Liver (tissue), 3 donors: ENCODE measurements around the gene FRRS1.
"Not testable (repeated sequence)": the region's sequence is repeated elsewhere in the genome, so short reads cannot be mapped to it uniquely, and the experiment has no call there.

Experiments
- GABPA ChIP-seq, 2 donors: IDR thresholded peaks in 1 of 2; conservative IDR thresholded peaks in 1 of 2; 2 replicates each; pipeline ENCODE4 v1.6.1; 2016; ENCODE audit warnings: antibody characterized with exemption in 2 of 2, mild to moderate bottlenecking in 1 of 2, moderate library complexity in 1 of 2
- JUND ChIP-seq, 2 donors: IDR thresholded peaks; 2 replicates each; pipeline ENCODE4 v1.6.1; 2016; ENCODE audit warnings: antibody characterized with exemption in 2 of 2
- REST ChIP-seq: IDR thresholded peaks from 2 replicates; pipeline ENCODE4 v1.6.1; 2016; ENCODE audit warnings: antibody characterized with exemption, mild to moderate bottlenecking
- TF ChIP-seq, protein P1 (sequence below): fragments of 150-350 bp; IDR thresholded peaks from 2 replicates; pipeline ENCODE4 v1.5.1; 2017; ENCODE audit warnings: improper control_type of control experiment, low read depth, low read length; ENCODE audit not compliant: missing input control
- donor health status: healthy.
- donor health status: healthy.

GRCh38 chr1:99758686-99759517 is 7.5 kb downstream of the FRRS1 start:
- TF ChIP-seq, protein P1, sequence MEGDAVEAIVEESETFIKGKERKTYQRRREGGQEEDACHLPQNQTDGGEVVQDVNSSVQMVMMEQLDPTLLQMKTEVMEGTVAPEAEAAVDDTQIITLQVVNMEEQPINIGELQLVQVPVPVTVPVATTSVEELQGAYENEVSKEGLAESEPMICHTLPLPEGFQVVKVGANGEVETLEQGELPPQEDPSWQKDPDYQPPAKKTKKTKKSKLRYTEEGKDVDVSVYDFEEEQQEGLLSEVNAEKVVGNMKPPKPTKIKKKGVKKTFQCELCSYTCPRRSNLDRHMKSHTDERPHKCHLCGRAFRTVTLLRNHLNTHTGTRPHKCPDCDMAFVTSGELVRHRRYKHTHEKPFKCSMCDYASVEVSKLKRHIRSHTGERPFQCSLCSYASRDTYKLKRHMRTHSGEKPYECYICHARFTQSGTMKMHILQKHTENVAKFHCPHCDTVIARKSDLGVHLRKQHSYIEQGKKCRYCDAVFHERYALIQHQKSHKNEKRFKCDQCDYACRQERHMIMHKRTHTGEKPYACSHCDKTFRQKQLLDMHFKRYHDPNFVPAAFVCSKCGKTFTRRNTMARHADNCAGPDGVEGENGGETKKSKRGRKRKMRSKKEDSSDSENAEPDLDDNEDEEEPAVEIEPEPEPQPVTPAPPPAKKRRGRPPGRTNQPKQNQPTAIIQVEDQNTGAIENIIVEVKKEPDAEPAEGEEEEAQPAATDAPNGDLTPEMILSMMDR = not testable (repeated sequence)
- peak; percentile 16 for TF ChIP-seq REST
- not testable (repeated sequence) for TF ChIP-seq GABPA (IDR thresholded peaks at IDR 0.05 in 1 of 2, conservative IDR thresholded peaks at IDR 0.05 in 1 of 2)
- peak in 1 of 2 donors; percentile 9 for TF ChIP-seq JUND (IDR thresholded peaks at IDR 0.05)
